Esophagus squamous epithelium (tissue), 5 donors: Measurements from ENCODE around the gene AP1G2. TPM values are rescaled to one million over a fixed set of nuclear protein-coding genes. Genes with fewer than 3 reads are reported as not detected.

Experiments
- DNase-seq: peaks from one replicate; lab custom pipeline; 2025; lab: John Stamatoyannopoulos, UW
- H3K27ac ChIP-seq, 4 donors: fragments of 200-600 bp; sonication (generic); one replicate each; pipeline ENCODE4 v1.5.1; 2016 to 2019; ENCODE audit warnings: mild to moderate bottlenecking in 1 of 4
- H3K27me3 ChIP-seq, 4 donors: fragments of 200-600 bp; sonication (generic); 1 replicate in 3 of 4; 2 replicates in 1 of 4; pipeline versions ENCODE4 v1.5.1 to v1.6.0; 2017 to 2021; ENCODE audit warnings: antibody characterized with exemption in 1 of 4
- H3K36me3 ChIP-seq, 3 donors: fragments of 200-600 bp; sonication (generic); one replicate each; pipeline ENCODE4 v1.5.1; 2016 to 2019
- H3K4me1 ChIP-seq, 3 donors: fragments of 200-600 bp; sonication (generic); one replicate each; pipeline ENCODE4 v1.5.1; 2017 to 2019
- H3K4me3 ChIP-seq, 4 donors: fragments of 200-600 bp; sonication (generic); 1 replicate in 3 of 4; 2 replicates in 1 of 4; pipeline ENCODE4 v1.5.1; 2016 to 2019; ENCODE audit warnings: mild to moderate bottlenecking in 2 of 4, moderate library complexity in 1 of 4
- H3K9me3 ChIP-seq, 3 donors: fragments of 200-600 bp; sonication (generic); one replicate each; pipeline ENCODE4 v1.5.1; 2016 to 2019
- CTCF ChIP-seq, 6 experiments: fragments of 450-650 bp in 4 of 6; fragments of 200-600 bp in 2 of 6; sonication (generic) in 2 of 6; IDR thresholded peaks; one replicate each; pipeline ENCODE4 v1.5.1; 2016 to 2019; ENCODE audit warnings: antibody characterized with exemption in 6 of 6, mild to moderate bottlenecking in 4 of 6, moderate library complexity in 4 of 6
- POLR2A ChIP-seq, 4 donors: fragments of 450-650 bp; IDR thresholded peaks; one replicate each; pipeline ENCODE4 v1.6.1; 2017; ENCODE audit warnings: antibody characterized with exemption in 4 of 4, mild to moderate bottlenecking in 4 of 4, moderate library complexity in 3 of 4
- WGBS, 2 donors: methylation state at CpG; one replicate each; pipeline ENCODE4 v1.1.5; 2018; 5-methylcytosine and 5-hydroxymethylcytosine counted together
- intact Hi-C: fragments of 100-400 bp; cut with DNase I; formaldehyde crosslinking; loops from one replicate; pipeline ENCODE4 v1.15.0; 2022
- total RNA-seq, 4 donors: library from RNA; depleted of rRNA; stranded (reverse); fragments of >200 nt; gene quantifications; one replicate each; pipeline ENCODE4 v1.1.0, GENCODE V29; 2016
- donor health status: DM: yes; HTN: yes; CAD: no.

AP1G2 gene
- total RNA-seq, 4 donors from 2014 or later, result 58.0 to 116 (median 68.6) TPM

- Histone ChIP-seq H3K4me3 (no peak overlapping the region), H3K36me3 (no peaks in the 10 kb centered on the region), H3K27ac (no peak overlapping the region), H3K27me3 (no peaks in the 10 kb centered on the region), H3K9me3 (no peaks in the 10 kb centered on the region), H3K4me1 (peaks cover 0 to 26% (median 4%) of the 10 kb centered on the region in 3 donors)
- 42 to 57% methylated on average over 5 to 8 of the region's 8 CpGs for whole genome bisulfite sequencing, 2 donors
- no peak for DNase-seq
- intact Hi-C loops, result no loop called here
- TF ChIP-seq POLR2A (IDR thresholded peaks at IDR 0.05) (no peak), CTCF (IDR thresholded peaks at IDR 0.05) (no peak)
Observed at GRCh38 chr14:23513818-23514643, 53.6 kb downstream of the AP1G2 start.

- no peak overlapping the region for H3K4me3 ChIP-seq
- DNase-seq, result no peak
- no peak overlapping the region for H3K27ac ChIP-seq
- no peaks in the 10 kb centered on the region for H3K27me3 ChIP-seq
- H3K4me1 ChIP-seq, result peaks cover 0 to 26% (median 4%) of the 10 kb centered on the region in 3 donors
- TF ChIP-seq CTCF (IDR thresholded peaks at IDR 0.05), result no peak
- TF ChIP-seq POLR2A (IDR thresholded peaks at IDR 0.05), result no peak
- 44 to 50% methylated on average over 11 to 16 of the region's 25 CpGs for WGBS, 2 donors
- intact Hi-C loops, result no loop called here
- no peaks in the 10 kb centered on the region for H3K9me3 ChIP-seq
- no peaks in the 10 kb centered on the region for H3K36me3 ChIP-seq
Observed at GRCh38 chr14:23513005-23513817, 54.4 kb downstream of the AP1G2 start.

GRCh38 chr14:23512156-23512555, 55.4 kb downstream of the AP1G2 start:
- WGBS, 2 donors, result 54% methylated on average over 10 to 13 of the region's 13 CpGs
- intact Hi-C loops, result no loop called here
- no peak for DNase-seq
- H3K27ac ChIP-seq, result no peak overlapping the region
- H3K4me1 ChIP-seq, result peaks cover 0 to 26% (median 4%) of the 10 kb centered on the region in 3 donors
- H3K4me3 ChIP-seq, result peak overlapping the region in 1 of 4 donors; percentile 18
- TF ChIP-seq CTCF (IDR thresholded peaks at IDR 0.05), result no peak
- no peaks in the 10 kb centered on the region for H3K27me3 ChIP-seq
- H3K9me3 ChIP-seq, result no peaks in the 10 kb centered on the region
- H3K36me3 ChIP-seq, result no peaks in the 10 kb centered on the region

Other genes starting within 250 kb of the AP1G2 start
- 10 to 100 TPM; 28.2 to 63.8 (median 51.3) TPM for gene PABPN1, start 246.3 kb downstream of the AP1G2 start, total RNA-seq
- 1 to 10 TPM in 3 of 4 donors, under 1 TPM in 1; 0.88 to 9.2 (median 3.3) TPM for gene SLC22A17, start 214.9 kb downstream of the AP1G2 start, total RNA-seq
- 10 to 100 TPM; 17.8 to 34.4 (median 20.9) TPM for gene EFS, start 202.6 kb downstream of the AP1G2 start, total RNA-seq
- gene IL25, start 195.0 kb downstream of the AP1G2 start, total RNA-seq, result not detected
- gene CMTM5, start 190.7 kb downstream of the AP1G2 start, total RNA-seq, result not detected
- gene MYH6, start 159.5 kb downstream of the AP1G2 start, total RNA-seq, result not detected
- gene MYH7, start 132.1 kb downstream of the AP1G2 start, total RNA-seq, result not detected
- gene NGDN, start 98.1 kb downstream of the AP1G2 start, total RNA-seq, result 10 to 100 TPM in 3 of 4 donors, 1 to 10 TPM in 1; 9.5 to 43.3 (median 35.3) TPM
- under 1 TPM; under 0.01 to 0.42 (median 0.20) TPM for gene ZFHX2, start 16.0 kb downstream of the AP1G2 start, total RNA-seq
- gene THTPA, start 11.5 kb downstream of the AP1G2 start, total RNA-seq, result 10 to 100 TPM in 3 of 4 donors, 1 to 10 TPM in 1; 8.1 to 15.1 (median 13.8) TPM
- 1 to 10 TPM in 1 of 4 donors, under 1 TPM in 1, not detected in 2; 0.21 to 2.7 TPM for gene JPH4, start 11.0 kb upstream of the AP1G2 start, total RNA-seq
- gene DHRS2, start 68.6 kb upstream of the AP1G2 start, total RNA-seq, result under 1 TPM in 2 of 4 donors, not detected in 2; 0.19 to 0.31 TPM